ENCODE data around the gene PUS1. TPM values are rescaled to one million over a fixed set of nuclear protein-coding genes. Genes with fewer than 3 reads are reported as not detected.

Gene PUS1
- total RNA-seq, 1 experiment from 2014 or later: 103 TPM

DNA sequence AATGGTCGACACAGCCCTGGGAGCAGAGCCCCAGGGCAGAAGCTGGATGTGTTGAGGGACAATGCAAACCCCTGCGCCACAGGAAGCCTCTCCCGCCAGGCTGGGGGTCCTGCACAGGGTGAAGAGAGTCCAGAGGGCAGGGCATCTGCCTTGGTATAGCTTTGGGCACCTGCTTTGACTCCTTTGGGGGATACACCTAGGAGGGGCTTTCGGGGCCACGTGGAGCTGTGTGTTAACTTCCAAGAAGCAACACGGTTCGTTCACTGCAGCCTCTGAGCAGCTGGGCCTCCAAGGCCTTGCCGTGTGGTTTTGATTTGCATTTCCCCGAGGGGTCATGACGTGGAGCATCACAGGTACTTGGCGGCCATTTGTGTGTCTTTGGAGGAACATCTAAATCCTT lies 5.8 kb upstream of the PUS1 start:
- Histone ChIP-seq H3K27me3 (replicated peaks; ENCODE audit: insufficient read depth, low read depth, low read length, poor library complexity) (no peaks in the 10 kb centered on the region), H3K36me3 (ENCODE audit: insufficient read depth, low read length, poor library complexity, severe bottlenecking) (peaks cover 6% of the 10 kb centered on the region), H3K27ac (ENCODE audit: low read depth, low read length, poor library complexity, severe bottlenecking) (no peak overlapping the region), H3K4me3 (ENCODE audit: low read depth, low read length, poor library complexity, severe bottlenecking) (no peak overlapping the region), H3K4me1 (ENCODE audit: insufficient read depth, low read length, poor library complexity, severe bottlenecking) (no peaks in the 10 kb centered on the region), H3K9me3 (ENCODE audit: low read depth, low read length, poor library complexity, severe bottlenecking) (no peaks in the 10 kb centered on the region)
- DNase-seq (ENCODE audit: low spot score): no peak
- BruUV-seq (replicated peaks): no TSS peak
- intact Hi-C loops (cut with micrococcal nuclease; ENCODE audit: unreplicated experiment): no loop called here
- TF ChIP-seq CTCF (conservative IDR thresholded peaks at IDR 0.05; ENCODE audit: low read depth, low read length) (no peak), EZH2 (IDR thresholded peaks at IDR 0.05; ENCODE audit: borderline replicate concordance, low read depth, low read length, poor library complexity, severe bottlenecking) (no peak)
- CTCF ChIA-PET: interaction anchor here (1.0 kb wide), 1 partner anchor 11 kb away, joined by 5 read pairs; no protein-coding TSS in a partner anchor
- POLR2A ChIA-PET (ENCODE audit: low non-redundant PET): no interaction called here

- no TSS peak for BruUV-seq (replicated peaks)
- no peak for DNase-seq (ENCODE audit: low spot score)
- intact Hi-C loops (cut with micrococcal nuclease; ENCODE audit: unreplicated experiment): no loop called here
- POLR2A ChIA-PET (ENCODE audit: low non-redundant PET): no interaction called here
- Histone ChIP-seq H3K27ac (ENCODE audit: low read depth, low read length, poor library complexity, severe bottlenecking) (no peak overlapping the region), H3K4me3 (ENCODE audit: low read depth, low read length, poor library complexity, severe bottlenecking) (no peak overlapping the region), H3K9me3 (ENCODE audit: low read depth, low read length, poor library complexity, severe bottlenecking) (no peaks in the 10 kb centered on the region), H3K4me1 (ENCODE audit: insufficient read depth, low read length, poor library complexity, severe bottlenecking) (peaks cover 9% of the 10 kb centered on the region), H3K27me3 (replicated peaks; ENCODE audit: insufficient read depth, low read depth, low read length, poor library complexity) (no peaks in the 10 kb centered on the region), H3K36me3 (ENCODE audit: insufficient read depth, low read length, poor library complexity, severe bottlenecking) (peaks cover 11% of the 10 kb centered on the region)
- CTCF ChIA-PET: no interaction called here
- TF ChIP-seq CTCF (conservative IDR thresholded peaks at IDR 0.05; ENCODE audit: low read depth, low read length): no peak
- TF ChIP-seq EZH2 (IDR thresholded peaks at IDR 0.05; ENCODE audit: borderline replicate concordance, low read depth, low read length, poor library complexity, severe bottlenecking): no peak
Measured at GRCh38 chr12:131927110-131928079, 1.7 kb upstream of the PUS1 start.

GRCh38 chr12:131928080-131928710 lies 881 bp upstream of the PUS1 start:
- no peak for DNase-seq (ENCODE audit: low spot score)
- Histone ChIP-seq H3K36me3 (ENCODE audit: insufficient read depth, low read length, poor library complexity, severe bottlenecking) (peaks cover 19% of the 10 kb centered on the region), H3K9me3 (ENCODE audit: low read depth, low read length, poor library complexity, severe bottlenecking) (no peaks in the 10 kb centered on the region), H3K4me3 (ENCODE audit: low read depth, low read length, poor library complexity, severe bottlenecking) (peak overlapping the region; percentile 95), H3K4me1 (ENCODE audit: insufficient read depth, low read length, poor library complexity, severe bottlenecking) (peaks cover 9% of the 10 kb centered on the region), H3K27ac (ENCODE audit: low read depth, low read length, poor library complexity, severe bottlenecking) (peak overlapping the region; percentile 65), H3K27me3 (replicated peaks; ENCODE audit: insufficient read depth, low read depth, low read length, poor library complexity) (no peaks in the 10 kb centered on the region)
- no peak for TF ChIP-seq CTCF (conservative IDR thresholded peaks at IDR 0.05; ENCODE audit: low read depth, low read length)
- no peak for TF ChIP-seq EZH2 (IDR thresholded peaks at IDR 0.05; ENCODE audit: borderline replicate concordance, low read depth, low read length, poor library complexity, severe bottlenecking)
- intact Hi-C loops (cut with micrococcal nuclease; ENCODE audit: unreplicated experiment): no loop called here
- CTCF ChIA-PET: no interaction called here
- TSS peak; percentile 77 for BruUV-seq (replicated peaks)
- POLR2A ChIA-PET (ENCODE audit: low non-redundant PET): no interaction called here

Data from A673 (cell line).